ENCODE results near the gene C1orf159.

- TF ChIP-seq, protein P1, sequence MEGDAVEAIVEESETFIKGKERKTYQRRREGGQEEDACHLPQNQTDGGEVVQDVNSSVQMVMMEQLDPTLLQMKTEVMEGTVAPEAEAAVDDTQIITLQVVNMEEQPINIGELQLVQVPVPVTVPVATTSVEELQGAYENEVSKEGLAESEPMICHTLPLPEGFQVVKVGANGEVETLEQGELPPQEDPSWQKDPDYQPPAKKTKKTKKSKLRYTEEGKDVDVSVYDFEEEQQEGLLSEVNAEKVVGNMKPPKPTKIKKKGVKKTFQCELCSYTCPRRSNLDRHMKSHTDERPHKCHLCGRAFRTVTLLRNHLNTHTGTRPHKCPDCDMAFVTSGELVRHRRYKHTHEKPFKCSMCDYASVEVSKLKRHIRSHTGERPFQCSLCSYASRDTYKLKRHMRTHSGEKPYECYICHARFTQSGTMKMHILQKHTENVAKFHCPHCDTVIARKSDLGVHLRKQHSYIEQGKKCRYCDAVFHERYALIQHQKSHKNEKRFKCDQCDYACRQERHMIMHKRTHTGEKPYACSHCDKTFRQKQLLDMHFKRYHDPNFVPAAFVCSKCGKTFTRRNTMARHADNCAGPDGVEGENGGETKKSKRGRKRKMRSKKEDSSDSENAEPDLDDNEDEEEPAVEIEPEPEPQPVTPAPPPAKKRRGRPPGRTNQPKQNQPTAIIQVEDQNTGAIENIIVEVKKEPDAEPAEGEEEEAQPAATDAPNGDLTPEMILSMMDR (conservative IDR thresholded peaks at IDR 0.05; ENCODE audit: low read depth in 2 of 2) = 0 out of 4 replicates have a peak, but pooled peaks of 1 of the 2 experiments have one; percentile 11
- no peak for TF ChIP-seq POLR2AphosphoS5 (IDR thresholded peaks at IDR 0.05; ENCODE audit: low read depth)
Measured at GRCh38 chr1:1040004-1040991, 75.6 kb downstream of the C1orf159 start.
